CD4-positive, alpha-beta T cell treated with Interleukin-6 for 4 hours (primary cell): ENCODE measurements around the gene STK38.
A peak's percentile ranks its signal among the peaks of the same experiment; 100 is the strongest.

Experiments used
- DNase-seq: peaks from one replicate; pipeline ENCODE4 v3.0.0-alpha.2; 2020; ENCODE audit warnings: mixed read lengths

The STK38 gene

DNA sequence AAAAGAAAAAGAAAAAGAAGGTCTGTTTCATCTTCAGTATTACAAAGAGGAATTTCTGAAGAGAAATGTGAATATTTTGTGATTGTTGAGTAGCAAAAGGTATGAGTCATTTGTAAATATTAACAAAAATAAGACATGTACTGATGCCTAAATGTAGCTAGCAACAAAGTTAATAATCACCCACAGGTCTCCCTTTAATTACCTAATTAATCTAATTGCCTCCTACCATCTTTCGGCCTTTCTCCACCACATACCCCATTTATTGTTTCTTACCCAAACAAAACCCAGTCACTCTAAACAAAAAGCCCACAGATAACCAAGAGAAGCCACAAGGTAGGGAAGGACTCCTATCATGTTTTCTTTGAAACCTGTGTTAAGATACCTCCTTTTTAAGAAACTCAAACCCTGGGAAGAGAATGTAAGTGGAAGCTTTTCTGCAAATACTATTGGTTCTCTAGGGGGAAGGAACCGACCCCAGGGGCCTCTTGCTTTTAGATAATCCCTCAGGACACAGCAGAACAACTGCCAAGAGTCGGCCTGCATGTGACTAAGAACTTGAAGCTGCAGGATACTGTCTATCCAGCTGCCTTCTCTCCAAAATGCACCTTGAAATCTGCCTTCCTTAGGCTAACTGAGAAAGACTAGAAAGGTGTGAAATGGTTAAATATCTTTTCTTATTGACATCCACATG, 16.1 kb upstream of the STK38 start:
- DNase-seq = no peak

DNA sequence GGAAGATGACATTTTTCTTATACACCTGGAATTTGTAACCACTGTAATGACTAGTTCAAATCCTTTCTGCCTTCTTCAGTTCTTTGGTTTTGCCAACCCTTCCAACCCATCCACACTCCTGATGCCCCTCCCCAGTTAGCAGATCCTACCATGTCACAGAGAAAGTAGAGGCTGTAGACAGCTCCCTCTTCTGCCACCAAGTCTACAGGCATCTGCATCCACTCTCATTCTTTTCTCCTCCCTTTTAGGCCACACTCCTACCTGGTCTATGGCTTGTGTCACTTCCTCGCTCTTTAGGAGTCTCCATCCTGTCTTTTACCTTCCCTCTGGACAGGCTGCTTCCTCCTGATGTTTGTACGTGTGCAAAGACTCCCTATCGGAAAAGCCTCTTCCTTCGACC, 13.5 kb upstream of the STK38 start:
- DNase-seq = no peak

DNA sequence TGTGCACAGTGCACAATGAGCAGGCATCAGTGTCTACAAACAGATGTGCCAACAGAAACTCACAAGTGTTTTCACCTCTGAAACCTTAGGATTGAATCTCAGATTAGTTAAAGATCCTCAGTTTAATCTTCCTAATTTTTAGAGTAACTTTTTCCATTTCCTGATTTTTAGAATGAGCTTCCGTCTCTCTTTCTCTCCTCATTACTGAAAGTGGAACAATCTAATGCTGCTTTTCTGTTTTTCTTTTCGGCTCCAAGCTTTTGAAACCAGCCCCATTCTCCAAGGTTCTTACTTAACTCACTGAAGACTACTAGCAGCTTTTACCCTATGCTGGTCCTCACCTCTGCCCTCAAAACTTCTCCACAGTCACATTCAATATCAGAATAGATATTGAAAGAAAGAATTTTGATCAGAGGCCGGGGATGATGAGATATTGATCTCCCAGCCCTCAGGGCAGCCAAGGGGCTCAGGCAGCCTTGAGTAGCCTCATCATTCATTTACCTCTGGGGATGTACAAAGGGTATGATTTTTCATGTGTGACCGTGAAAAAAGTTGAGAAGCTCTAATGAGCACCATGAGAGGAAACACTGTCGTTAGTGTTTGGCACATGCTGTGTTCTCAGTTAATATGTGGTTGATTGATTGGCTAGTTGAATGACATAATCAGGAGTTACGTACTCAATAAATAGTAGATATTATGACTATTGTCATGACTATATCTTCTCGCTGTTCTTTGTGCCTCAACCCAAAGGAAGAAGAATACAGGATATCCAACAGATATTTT, 11.9 kb upstream of the STK38 start:
- DNase-seq = no peak

DNA sequence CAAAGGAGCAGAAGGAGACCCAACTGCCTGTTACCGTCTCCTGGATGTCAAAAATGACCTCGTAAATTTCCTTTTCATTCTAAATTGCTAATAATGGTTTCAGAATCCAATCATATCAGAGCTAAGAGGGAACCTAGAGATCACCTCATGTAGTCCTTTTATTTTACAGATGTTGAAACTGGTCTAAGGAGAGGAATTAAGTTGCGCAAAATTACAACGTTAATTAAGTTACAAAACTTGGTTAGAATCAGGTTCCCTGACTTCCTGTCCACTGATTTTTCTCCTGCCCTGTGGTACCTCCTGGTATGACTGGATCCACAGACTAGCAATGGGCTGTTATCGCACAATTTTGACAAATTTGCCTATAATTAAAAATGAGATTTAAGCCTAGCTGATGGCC, 9.0 kb upstream of the STK38 start:
- no peak for DNase-seq

DNA sequence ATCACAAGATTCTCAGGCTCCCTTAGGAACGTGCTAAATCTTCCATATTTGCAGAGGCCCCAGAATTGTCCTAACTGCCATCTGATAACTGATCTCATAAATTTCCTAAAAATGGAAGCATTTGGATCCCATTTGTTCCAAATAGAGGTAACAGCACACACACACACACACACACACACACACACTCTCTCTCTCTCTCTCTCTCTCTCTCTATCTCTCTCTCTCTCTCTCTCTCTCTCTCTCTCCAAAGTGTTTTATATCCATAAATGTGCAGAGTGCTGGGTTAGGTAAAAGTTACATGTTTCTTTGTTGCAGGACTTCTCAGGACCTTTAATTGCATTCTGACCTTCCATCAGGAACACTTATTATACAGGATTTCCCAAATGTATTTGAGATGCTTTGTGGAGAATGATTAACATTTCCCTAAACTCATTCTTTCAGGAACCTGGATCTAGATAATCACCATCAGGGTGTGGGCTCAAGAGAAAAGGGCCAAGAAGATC, 8.5 kb upstream of the STK38 start:
- no peak for DNase-seq

DNA sequence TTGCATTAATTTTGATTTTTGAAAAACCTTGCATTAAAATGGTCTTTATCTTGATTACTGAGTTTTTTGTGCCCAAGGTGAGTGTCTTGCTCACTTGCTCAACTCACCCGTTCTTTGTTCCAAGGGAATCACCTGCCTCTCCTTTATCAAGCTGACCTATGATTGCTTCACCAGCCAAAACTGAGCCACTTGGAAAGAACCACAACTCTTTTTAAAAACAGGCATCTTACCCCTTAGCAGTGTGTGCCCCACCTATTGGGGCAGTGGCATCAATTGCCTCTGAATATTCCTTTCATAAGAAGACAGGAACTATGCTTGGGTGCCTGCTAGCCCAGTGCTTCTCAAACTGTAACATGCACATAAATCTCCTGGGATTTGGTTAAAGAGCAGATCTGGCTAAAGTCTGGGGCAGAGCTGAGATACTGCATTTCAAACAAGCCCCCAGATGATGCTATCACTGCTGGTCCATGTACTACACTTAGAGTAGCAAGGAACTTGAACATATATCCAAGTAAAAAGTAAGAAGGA, 3.3 kb upstream of the STK38 start:
- no peak for DNase-seq

DNA sequence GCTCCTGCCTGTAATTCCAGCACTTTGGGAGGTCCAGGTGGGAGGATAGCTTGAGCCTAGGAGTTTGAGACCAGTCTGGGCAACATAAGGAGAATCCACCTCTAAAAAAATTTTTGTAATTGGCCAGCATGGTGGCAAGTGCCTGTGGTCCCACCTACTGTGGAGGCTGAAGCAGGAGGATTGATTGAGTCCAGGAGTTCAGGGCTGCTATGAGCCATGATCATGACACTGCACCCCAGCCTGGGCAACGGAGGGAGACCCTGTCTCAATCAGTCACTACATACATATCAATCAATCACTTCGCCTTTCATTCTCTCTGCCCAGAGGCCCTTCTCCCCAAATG, 1.1 kb upstream of the STK38 start:
- no peak for DNase-seq

DNA sequence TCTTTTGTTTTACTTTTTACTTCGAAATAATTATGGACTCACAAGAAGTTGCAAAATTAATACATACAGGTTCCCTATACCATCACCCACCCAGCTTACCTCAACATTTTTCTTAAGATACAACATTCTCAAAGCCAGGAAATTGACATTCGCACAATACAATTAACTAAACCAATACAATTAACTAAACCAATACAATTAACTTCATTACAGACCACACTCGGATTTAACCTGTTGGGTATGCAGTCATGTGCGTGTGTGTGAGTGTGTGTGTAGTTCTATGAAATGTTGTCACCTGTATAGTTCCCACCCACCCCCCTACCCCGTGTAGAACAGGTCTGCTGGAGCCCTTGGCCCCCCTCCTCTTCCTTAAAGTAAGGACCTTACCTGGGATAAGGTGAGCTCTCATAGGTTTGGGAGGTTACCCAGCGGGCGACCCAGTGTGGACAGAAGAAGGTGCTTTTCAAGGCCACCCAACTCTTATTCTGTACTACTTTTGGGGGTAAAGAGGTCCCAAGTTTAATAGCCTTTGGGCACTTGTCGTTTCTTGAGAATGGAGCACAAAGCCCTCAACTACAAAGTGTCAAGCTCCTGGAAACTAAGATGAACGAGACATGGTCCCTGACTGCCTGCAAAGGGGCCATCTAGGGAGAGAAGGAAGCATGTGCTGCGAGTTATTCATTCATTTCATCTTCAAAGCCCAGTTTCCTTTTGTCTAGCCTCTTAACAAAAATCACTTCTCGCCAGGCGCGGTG, 544 bp upstream of the STK38 start:
- DNase-seq = peak; percentile 34

DNA sequence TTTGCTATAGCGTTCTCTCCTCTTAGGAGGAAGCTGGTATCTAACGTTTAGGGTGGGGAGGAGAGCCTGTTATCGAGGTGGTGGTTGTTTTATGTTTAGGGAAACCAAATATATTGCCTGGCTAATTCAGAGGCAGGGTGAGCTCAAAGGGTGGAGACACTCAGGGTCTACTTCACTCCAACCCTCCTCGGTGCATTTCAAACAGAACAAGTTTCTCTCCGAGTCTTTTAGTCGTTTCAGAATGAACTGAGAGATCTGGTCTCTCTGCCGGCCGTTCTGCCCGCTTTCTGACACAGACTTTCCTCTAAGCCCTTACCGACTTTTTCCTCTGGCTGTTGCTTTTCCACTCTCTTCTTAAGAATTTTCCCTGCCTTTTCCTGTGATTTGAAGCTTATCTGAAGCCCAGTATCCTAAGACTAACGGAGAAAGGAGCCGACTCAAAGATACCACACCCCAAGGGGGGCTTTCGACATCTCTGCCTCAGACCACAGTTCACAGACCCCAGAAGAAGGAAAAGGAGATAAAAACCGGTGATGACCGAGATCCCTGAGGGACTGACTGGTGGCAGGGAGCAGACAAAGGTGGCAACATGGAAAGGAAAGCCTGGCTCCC, 865 bp downstream of the STK38 start:
- no peak for DNase-seq

DNA sequence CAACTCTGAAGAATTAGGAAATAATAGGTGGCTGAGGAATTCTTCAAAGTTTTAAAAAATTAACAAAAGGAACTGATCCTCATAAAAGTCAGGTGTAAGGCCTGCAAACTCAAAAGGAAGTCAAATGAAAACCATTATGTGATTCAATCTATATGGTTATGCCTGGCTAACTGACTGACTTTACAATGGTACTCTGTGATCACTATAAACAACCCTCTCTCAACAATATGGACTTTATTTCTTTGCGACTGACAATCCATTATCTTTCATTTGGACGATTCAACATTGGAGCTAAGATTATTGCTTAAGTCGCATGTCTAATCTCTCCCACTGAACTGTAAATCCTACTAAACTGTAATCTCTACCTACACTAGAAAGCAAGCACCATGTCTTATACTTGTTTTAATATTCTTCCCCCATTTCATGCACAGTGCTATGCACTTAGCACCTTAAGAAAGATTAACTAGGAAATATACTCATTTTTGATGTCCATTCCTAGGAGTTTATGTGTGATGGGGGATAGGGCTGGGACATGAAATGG, 1.4 kb downstream of the STK38 start:
- DNase-seq = no peak

DNA sequence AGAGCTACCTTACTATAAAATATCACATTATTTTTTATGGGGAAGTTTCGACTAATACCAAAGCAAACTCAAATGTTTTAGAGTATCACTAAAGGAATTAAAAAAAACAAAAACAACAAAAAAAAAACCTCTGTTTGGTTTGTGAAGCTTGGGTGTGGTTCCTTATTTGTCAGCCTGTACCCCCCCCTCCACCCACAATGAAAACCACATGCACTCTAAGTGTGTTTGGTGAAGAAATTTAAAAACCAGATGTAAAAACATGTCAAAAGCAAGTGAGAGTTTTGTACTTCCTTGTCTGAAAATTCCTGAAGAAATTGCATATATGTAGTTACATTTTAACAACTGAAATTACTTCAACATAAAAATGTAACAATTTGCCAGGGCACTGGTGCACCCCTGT, 3.1 kb downstream of the STK38 start:
- DNase-seq = peak; percentile 70

DNA sequence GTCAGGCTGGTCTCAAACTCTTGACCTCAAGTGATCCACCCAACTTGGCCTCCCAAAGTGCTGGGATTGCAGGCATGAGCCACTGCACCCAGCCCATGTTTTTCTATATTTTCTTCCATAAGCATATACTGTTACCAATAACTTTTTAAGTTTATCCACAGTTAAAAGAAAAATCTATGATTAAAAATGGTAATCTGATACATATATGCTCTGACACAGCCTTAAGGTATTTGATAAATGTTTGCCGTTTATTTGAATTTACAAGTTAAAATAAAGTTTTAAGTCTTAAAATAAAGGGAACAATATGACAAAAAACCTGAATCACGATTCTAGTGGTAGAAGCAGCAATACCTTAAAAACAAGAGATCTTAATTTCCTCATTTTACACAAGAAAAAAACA, 5.2 kb downstream of the STK38 start:
- no peak for DNase-seq

DNA sequence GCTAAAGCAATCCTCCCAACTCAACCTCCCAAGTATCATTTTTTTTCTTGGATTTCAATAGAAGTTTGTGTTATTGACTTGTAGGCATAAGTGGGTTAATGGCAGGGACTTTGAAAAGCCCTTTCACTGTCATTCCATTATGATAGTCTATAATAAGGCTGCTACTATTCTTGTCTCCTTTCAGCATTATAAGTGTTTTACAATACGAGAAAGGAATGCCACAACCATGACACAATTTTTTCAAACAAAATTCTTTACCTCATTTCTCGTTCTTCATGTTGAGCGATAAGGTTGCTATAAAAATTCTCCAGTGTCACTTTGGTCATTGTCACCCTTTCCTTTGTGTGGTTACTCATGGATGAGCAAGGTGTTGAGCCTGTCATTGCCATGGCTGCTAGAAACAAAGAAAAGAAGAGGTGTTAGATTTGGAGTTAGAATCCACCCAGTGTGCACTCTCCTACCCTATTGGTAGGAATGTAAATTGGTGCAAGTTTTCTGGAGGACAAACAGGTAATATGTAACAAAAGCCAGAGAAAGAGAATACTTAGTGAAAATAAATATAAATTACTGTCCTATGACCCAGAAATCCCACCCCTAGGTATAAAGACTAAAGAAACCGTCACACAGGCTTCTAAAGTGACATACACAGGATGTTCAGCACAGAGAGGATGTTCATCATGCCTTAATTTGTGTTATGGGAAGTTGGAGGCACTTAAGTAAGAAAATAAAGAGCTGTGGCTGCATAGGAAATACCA, 7.3 kb downstream of the STK38 start:
- DNase-seq = no peak

DNA sequence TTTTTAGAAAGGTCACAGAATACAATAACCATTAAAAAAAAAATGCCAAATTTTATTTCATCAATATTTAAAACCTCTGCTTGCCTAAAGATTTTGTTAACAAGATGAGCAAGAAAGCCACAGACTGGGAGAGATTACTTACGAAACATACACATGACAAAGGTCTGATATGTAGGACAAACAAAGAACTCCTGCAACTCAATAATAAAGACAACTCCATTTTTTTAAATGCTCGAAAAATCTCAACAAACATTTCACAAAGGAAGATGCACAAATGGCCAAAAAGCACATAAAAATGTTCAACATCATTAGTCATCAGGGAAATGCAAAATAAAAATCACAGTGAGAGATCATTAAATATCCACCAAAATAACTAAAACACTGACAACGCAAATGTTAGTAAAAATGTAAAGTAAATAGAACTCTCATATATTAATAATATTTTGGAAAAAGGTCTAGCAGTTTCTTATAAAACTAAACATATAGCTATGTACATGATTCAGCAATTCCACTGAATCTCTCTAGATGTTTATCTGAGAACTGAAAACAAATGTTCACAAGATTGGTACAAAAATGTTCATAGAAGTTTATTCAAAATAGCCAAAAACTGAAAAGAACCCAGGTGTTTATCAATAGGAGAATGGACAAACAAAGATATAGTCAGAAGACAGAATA, 10.3 kb downstream of the STK38 start:
- no peak for DNase-seq

DNA sequence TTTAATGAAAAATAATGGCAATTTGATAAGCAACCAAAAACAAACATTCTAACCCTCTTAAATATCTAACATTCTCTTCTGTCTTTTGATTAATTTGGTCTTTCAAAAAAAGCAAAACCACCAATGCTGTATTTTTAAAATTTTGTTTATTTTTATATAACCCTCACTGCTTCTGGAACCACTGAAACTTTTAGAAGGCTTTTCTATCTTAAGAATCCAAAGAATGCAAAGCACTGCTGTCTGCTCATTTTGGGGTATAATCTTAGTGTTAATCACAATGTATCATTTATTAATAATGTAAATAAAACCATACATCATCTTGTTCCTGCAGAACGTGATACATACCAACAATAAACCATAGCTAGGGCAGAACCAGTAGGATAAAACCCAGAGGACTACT, 14.0 kb downstream of the STK38 start:
- no peak for DNase-seq

DNA sequence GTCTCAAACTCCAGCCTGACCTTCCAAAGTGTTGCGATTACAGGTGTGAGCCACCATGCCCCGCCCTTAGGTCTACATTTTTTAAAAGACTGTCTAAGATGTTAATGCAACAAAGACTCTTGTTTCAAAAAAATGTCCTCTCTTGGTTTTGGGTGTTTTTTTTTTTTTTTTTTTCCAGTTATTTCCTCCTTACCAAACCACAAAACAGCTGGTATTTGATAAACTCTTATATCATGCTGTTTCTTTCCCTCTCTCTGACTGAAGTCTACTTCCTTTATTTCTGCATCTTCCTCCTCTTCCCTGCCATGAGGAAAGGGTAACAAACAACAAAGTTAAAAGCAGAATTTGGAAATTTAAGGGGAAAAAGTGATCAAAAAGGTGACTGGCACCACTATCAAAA, 21.2 kb downstream of the STK38 start:
- no peak for DNase-seq

DNA sequence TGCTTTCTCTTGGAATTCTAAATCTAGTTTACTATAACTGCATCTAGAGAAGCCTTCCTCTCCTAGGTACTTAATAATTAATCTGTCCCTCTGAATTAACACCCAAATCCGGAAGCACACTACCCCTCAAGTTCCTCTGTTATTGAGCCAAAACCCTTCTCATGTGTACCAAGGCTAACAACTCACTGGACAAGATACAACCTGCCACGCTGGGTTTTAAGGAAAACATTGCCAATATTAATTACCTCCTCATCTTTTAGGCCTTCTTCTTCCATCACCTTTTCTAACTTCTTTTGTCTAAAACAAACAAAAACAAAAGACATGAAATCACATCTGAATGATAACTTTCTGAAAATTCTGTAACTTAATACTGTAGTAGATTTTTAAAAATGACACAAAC, 21.9 kb downstream of the STK38 start:
- no peak for DNase-seq

DNA sequence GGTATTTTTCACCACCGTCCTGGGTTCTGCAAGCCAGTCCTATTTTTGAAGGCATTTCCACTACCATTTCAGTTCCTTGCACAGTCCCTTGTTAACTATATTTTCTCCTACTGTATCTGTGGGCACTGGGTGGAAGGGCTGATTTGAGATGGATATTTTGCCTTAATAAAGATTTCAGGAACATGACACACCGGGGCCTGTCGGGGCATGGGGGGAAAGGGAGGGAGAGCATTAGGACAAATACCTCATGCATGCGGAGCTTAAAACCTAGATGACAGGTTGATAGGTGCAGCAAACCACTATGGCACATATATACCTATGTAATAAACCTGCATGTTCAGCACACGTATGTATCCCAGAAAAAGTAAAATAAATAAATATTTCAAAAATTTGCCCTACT, 22.4 kb downstream of the STK38 start:
- DNase-seq = no peak

DNA sequence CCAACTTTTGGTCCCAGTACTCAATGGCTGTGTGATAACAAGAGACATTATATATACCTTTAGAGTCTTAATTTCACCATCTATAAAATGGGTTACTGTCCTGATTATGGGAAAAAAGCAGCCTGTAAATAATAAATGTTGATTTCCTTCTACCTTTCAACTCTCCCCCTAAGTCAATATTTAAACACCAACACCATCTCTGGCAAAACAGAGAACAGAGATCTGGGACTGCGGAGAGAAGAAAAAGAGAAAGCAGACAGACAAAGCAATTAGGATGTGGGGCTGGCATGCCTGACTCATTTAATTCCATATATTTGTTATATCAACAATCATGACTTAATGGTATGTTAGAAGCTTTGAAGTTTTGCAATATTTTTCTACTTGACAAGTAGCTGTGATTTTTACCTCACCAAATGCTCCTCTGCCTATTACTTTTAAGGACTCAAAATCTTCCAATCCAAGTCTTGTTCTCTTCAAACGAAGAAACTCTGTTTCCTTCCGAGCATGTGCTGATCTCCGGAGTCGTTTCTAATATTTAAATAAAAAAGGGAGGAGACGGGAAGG, 23.3 kb downstream of the STK38 start:
- DNase-seq = no peak

DNA sequence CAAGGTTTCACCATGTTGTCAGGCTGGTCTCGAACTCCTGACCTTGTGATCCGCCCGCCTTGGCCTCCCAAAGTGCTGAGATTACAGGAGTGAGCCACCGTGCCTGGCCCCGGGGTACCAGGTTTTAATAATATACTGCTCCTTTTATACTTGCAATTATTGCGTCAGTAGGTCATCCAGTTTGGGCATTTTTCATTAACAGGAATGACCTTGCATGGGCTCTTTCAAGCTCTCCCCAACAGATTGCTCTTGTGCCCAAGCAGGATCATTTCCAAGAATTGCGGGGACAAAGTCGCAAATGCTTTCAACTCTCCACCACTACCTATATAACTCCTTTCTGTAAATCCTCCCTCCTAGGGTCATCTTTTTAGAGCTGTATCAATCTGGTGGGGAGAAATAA, 23.8 kb downstream of the STK38 start:
- no peak for DNase-seq

DNA sequence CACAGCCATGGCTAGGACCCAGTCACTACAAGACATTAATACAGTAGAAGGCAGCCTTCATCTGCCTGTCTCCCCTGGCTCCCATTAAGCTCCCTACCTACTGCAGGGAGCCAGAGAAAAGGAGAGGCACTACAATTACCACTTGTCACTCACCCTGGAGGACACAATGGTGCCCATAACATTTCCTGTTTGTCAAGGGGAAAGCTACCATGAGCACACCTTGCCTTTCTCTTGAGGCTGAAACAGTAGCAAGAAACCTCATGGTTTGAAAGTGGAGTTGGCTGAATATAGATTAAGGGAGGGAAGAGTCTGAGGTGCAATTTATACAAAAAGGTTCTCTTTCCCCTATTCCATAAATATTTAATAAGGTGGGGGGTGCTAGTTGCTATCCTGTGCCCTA, 27.9 kb downstream of the STK38 start:
- DNase-seq = no peak
